ENCODE data around the gene RFC1. TPM values are rescaled to one million over a fixed set of nuclear protein-coding genes. Genes with fewer than 3 reads are reported as not detected.

Gene RFC1
- total and polyA plus RNA-seq, 9 of the 15 experiments (the other 6 are each of a cell fraction or from before 2014, with no cell fraction given), result 16.8 to 85.6 (median 45.2) TPM

GRCh38 chr4:39305912-39306677 is 60.1 kb downstream of the RFC1 start (continued):
- TF ChIP-seq CHAMP1 (IDR thresholded peaks at IDR 0.05) (no peak), FOSL1 (tag; conservative IDR thresholded peaks at IDR 0.05) (peak; percentile 32; the same call in 1 of the 2 replicates), KDM1A (IDR thresholded peaks at IDR 0.05) (peak in 1 of 2 experiments; percentile 58; a peak in 1 of 4 replicates), TFAP4 (CRISPR knock-in tag; IDR thresholded peaks at IDR 0.05; ENCODE audit: borderline replicate concordance) (peak; percentile 44; the same call in 1 of the 2 replicates), GATA2 (CRISPR knock-in tag; IDR thresholded peaks at IDR 0.05) (peak; percentile 46; the same call in 1 of the 2 replicates), ZBTB34 (CRISPR knock-in tag; IDR thresholded peaks at IDR 0.05) (peak; percentile 70; the same call in 1 of the 2 replicates), ETV1 (tag; conservative IDR thresholded peaks at IDR 0.05; ENCODE audit: low read depth) (no peak), ZNF75A (CRISPR knock-in tag; IDR thresholded peaks at IDR 0.05) (no peak), CREBBP (IDR thresholded peaks at IDR 0.05; ENCODE audit: low read depth, low read length) (no peak), FOXK1 (CRISPR knock-in tag; IDR thresholded peaks at IDR 0.05; ENCODE audit: borderline replicate concordance) (no peak), TAL1 (IDR thresholded peaks at IDR 0.05) (peak; percentile 53; the same call in 1 of the 2 replicates), RFX7 (CRISPR knock-in tag; IDR thresholded peaks at IDR 0.05) (no peak), FOXP4 (CRISPR knock-in tag; IDR thresholded peaks at IDR 0.05; ENCODE audit: borderline replicate concordance) (no peak), HEY1 (CRISPR knock-in tag; IDR thresholded peaks at IDR 0.05; ENCODE audit: borderline replicate concordance) (no peak), PML (IDR thresholded peaks at IDR 0.05; ENCODE audit: low read length) (peak; percentile 53), ZFX (CRISPR knock-in tag; IDR thresholded peaks at IDR 0.05) (0 out of 2 replicates have a peak, but pooled peaks have one; percentile 30), CAMTA2 (CRISPR knock-in tag; conservative IDR thresholded peaks at IDR 0.05) (no peak), CBX8 (IDR thresholded peaks at IDR 0.05; ENCODE audit: borderline replicate concordance, extremely low read depth, low read depth, low read length, poor library complexity, severe bottlenecking) (no peak), ZNF282 (CRISPR knock-in tag; IDR thresholded peaks at IDR 0.05) (no peak)
